AG20443 (cell line): ENCODE measurements around the gene NFATC2IP.
A peak's percentile ranks its signal among the peaks of the same experiment; 100 is the strongest.

Experiments used
- DNase-seq: peaks from one replicate; pipeline ENCODE4 v3.0.0; 2012; ENCODE audit warnings: low spot score, mixed read lengths

Gene NFATC2IP

DNA sequence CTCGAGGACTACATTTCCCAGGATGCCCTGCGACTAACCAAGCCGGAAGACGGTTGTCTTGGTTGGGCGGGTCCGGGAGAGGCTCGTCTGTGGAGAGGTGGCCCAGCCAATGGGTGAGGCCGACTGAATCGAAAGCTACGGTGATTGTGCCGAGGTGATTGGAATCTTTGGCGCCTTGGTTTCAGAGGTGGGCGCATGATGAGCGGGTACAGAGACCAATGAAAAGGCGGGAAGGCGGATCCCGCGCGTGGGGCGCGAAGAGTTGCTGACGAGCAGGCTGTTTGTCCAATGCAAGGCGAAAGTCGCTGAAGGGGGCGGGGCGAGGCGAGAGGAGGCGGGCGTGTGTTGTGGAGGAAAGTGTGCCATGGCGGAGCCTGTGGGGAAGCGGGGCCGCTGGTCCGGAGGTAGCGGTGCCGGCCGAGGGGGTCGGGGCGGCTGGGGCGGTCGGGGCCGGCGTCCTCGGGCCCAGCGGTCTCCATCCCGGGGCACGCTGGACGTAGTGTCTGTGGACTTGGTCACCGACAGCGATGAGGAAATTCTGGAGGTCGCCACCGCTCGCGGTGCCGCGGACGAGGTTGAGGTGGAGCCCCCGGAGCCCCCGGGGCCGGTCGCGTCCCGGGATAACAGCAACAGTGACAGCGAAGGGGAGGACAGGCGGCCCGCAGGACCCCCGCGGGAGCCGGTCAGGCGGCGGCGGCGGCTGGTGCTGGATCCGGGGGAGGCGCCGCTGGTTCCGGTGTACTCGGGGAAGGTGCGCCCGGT lies at the start of gene NFATC2IP:
NFATC2IP (plus strand) TSS at position 290 of the 762 bp plus-strand sequence; CDS start at position 365, 75 bp downstream.
- peak; percentile 99 for DNase-seq

DNA sequence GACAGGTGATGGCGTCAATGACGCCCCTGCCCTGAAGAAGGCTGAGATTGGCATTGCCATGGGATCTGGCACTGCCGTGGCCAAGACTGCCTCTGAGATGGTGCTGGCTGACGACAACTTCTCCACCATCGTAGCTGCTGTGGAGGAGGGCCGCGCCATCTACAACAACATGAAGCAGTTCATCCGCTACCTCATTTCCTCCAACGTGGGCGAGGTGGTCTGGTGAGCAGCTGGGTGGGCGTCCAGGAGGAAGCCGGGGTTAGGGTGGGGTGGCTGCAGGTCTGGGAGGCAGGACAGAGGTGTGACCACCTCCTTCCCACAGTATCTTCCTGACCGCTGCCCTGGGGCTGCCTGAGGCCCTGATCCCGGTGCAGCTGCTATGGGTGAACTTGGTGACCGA lies 48.9 kb upstream of the NFATC2IP start:
- no peak for DNase-seq

DNA sequence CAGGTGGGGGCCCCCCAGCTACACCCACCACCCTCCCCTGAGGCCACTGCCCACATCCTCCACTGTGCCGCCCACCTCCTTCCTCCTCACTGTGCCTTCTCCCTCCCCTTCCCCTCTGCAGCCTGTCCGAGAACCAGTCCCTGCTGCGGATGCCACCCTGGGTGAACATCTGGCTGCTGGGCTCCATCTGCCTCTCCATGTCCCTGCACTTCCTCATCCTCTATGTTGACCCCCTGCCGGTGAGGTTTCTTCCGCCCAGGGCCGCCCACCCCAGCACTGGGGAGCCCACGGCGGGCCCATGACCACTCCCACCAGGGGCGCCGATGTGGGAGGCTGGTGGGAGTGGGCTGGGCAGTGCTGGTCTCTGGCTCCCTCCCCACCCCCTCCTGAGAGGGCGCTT lies 47.8 kb upstream of the NFATC2IP start:
- no peak for DNase-seq

DNA sequence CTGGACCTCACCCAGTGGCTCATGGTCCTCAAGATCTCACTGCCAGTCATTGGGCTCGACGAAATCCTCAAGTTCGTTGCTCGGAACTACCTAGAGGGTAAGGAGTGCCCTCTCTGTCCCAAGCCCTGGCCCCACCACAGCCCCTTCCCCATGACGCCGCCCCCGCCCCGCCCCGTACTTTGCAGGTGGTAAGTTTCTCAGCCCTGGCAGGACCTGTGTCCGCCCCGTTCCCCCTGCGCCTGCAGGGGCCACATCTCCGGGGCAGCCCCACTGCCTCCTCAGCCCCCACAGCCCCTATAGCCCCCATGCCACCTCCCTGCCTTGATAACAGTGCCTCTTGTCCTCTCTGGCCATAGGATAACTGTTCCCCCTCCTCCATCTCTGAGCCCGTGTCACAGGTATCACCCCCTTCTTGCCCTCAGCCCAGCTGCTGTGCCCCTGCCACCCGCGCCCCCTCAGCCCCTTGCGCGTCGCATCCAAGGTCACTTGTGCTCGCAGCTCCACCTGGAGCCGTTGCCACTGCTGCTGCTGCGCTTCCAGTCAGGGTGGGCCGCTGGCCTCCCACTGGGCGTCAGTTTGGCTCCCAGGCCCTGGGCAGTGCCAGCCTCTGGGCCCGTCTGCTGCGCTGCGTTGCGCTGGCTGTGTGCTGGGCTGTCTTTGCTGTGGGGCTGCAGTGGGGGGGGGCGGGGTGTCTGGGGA lies 47.2 kb upstream of the NFATC2IP start:
- DNase-seq = no peak

DNA sequence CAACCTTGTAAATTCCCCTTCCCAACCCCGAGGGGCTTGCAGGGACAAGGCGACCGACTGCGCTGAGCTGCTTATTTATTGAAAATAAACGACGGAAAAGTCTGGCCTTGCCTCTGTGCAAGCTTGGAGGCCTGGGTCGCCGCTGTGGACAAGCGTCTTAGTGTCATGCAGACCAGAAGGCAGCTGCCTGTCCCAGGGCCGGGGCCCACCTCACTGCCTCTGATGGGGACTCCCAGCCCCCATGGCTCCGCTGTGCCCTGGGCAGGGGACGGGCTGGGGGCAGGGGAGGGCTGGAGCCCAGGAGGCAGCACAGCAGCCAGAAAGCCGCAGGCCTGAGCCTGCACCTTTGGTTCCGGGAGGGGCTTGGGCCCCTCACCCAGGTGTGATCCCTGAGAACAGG lies 46.4 kb upstream of the NFATC2IP start:
- DNase-seq = no peak

DNA sequence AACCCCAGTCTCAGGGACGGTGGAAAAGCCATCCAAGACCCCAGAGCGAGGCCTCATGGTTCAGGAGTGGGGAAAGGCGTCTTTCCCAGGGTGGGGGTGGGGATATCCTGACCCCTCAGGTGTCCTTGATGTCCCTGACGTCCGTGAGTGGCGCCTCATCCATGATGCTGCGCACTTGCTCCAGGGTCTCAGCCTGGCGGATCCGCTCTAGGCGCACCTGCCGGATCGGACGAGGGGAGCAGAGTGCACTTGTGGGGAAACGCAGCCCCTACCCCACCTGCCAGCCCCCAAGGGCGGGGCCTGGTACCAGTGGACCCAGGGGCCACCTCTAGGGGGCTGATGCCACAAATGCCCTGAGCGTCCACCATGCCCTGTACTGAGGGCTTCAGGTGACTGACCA lies 45.9 kb upstream of the NFATC2IP start:
- no peak for DNase-seq

DNA sequence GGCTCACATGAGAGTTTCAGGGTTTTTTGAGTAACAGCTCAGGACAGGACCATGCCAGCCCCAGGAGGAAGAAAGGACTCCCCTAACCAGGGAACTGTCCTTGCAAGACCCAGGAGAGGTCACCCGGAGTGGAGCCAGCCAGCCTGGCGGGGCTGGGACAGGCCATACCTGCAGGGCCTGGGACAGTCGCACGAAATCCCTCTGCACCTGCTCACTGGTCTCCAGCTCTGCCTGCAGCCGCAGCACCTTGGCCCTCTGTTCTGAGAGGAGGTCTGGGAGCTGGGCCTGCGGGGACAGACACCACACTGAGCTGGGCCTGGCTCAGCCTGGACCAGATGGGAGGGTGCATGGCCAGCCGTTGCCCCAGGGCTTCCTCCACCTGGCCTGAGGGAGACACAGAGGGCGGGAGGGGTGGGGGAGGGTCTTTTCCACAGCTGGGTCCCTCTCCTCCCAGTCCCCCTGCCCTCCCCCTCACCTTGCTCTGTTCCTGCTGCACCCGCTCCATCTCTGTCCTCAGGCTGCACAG lies 45.4 kb upstream of the NFATC2IP start:
- DNase-seq = no peak

DNA sequence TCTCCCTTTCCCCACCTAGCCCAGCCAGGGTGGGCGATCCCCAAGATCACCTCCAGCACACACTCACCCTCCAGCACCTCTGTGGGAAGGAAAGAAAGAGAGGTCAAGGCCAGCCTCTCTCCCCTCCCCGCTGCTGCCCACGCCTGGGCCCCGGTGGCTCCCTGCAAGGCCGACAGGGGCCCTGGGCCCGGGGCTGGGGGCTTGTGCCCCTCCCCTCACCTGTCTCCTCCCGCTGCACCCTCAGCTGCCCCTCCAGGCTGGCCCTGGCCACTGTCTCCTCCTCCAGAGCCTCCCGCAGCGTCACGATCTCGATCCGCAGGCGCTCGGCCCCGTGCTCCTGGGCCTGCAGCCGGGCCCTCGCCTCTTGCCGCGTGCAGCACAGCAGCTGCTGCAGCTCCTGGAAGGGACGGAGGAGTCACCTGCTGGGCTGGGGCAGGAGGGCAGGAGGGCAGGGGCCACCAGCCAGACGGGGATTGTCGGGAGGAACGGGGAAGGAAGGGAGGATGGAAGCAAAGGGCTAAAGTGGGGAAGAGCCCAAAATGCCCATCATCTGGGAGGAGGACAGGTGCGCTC lies 44.9 kb upstream of the NFATC2IP start:
- DNase-seq = no peak

DNA sequence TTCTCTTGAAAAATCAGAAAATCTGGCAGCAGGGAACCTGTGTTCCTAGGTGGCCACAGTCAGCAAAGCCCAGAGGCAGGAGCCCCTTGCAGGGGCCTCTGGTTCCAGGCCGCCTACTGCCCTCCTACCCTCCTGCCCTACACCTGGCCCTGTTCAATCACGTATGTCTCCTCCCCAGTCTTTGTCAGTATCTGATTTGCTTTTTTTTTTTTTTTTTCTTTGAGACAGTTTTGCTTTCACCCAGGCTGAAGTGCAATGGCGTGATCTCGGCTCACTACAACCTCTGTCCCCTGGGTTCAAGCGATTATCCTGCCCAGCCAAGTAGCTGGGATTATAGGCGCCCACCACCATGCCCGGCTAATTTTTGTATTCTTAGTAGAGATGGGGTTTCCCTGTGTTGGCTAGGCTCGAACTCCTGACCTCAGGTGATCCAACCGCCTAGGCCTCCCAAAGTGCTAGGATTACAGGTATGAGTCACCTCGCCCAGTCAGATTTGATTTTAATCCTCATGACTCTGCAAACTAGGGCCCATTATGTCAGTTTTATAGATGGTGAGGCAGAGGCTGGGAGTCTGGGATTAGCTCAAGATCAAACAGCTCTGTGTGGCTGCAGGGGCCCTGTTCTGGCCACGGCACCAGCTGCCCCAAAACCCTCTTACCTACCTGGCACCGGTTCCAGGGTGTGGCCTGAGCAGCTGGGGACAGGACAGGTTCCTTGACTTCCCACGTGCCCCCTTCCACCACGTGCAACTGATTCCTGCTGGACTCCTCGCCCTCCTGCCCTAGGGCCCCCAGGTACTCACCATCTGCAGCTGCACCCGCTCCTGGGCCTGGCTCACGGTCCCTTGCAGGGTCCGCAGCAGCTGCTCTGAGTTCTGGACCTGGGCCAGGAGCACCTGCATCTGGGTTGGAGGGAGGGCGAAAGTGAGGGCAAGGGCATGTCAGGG lies 40.4 kb upstream of the NFATC2IP start:
- DNase-seq = no peak

DNA sequence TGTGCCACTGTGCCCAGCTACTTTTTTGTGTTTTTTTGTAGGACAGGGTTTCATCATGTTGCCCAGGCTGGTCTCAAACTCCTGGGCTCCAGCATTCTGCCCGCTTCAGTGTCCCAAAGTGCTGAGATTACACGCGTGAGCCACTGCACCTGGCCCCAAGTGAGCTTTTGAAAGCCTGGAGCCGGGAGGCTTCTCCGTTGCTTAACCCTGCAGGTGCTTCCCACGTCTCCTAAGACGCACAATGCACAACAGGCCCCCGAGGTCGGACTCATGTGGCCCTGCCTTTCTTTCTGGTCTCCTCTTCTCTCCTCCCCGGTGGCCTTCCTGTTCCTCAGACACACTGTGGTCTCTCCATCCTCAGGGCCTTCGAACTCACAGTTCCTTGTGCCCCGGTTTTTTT lies 38.2 kb upstream of the NFATC2IP start:
- DNase-seq = no peak

DNA sequence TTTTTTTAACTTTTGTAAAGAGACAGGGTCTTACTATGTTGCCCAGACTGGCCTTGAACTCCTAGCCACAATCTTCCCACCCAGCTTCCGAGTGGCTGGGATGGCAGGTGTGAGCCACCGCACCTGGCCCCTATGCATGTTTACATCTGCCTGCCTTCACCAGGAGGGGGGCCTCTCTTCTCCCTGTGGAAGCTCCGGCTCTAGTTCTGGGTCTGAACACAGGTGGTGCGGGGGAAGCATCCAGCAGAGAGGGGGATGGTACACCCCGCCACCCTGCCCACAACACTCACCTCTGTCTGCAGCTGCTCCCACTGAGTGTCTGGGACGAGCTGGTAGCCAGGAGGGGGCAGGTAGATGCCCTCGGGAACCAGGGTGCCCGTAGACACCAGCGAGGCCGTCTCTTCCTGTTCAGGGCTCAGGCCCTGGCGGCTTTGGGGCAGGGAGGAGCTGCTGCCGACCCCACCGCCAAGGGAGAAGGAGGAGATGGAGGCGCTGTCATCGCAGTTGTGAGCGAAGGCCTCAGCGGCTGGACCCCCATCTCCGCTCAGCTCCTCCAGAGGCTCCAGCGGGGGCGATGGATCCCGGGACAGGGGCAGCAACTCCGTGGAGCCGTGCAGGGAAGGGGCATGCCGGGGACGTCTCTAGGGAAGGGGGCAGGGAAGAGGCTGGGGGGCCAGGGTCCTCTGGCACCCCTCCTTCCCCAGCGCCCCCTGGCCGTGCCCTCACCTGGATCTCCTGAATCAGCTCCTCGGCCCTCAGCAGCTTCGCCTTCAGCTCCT lies 36.6 kb upstream of the NFATC2IP start:
- DNase-seq = no peak

DNA sequence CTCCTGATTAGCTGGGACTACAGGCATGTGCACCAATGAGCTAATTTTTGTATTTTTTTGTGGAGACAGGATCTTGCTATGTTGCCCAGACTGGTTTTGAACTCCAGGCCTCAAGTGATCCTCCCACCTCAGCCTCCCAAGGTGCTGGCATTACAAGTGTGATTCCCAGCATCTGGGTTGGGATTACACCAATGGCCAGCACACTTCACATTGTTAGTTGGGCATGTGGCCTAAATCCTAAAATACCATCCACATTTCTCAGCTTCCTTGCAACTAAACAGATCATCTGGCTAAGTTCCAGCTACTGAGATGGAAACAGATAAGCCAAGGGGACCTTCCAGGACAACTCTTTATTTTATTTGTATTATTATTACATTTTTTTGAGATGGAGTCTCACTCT lies 35.6 kb upstream of the NFATC2IP start:
- peak; percentile 38 for DNase-seq

DNA sequence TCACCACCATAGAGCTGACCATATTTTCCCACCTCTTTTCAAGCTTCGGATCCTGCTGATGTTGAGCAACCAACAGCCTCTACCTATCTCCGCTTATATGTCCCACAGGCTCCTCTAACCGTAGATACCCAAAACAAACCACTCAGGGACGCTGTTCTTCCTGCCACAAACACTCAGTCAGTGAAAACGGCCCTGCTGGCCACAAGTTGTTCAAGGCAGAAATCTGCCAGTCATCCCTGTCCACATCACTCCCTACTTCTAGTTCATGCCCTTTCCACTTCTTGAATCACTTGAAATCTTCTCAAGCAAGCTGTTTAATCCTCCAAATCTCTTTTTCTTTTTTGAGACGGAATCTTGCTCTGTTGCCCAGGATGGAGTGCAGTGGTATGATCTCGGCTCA lies 33.6 kb upstream of the NFATC2IP start:
- DNase-seq = no peak

DNA sequence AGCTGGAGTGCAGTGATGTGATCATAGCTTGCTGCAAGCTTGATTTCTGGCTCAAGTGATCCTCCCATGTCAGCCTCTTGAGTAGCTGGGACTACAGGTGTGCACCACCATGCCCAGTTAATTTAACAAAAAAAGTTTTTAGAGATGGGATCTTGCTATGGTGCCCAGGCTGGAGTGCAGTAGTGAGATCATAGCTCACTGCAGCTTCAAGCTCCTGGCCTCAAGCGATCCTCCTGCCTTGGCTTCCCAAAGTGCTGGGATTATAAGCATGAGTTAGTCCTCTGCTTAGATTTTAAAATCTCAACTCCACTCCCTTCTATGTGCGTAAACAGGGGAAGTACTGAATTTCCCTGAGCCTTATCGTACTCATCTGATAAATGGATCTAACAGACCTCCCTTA lies 32.0 kb upstream of the NFATC2IP start:
- no peak for DNase-seq

DNA sequence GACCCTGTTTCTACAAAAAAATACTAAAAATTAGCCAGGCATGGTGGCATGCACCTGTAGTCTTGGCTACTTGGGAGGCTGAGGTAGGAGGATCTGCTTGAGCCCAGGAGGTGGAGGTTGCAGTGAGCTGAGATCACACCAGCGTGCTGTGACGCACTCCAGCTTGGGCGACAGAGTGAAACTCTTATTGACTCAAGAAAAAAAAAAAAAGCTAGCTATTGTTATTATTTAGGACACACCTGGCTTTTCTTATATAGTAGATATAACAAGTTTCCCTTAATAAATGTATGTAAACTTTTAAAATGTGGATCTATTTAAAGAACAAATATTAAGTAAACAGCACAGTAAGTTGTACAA lies 27.5 kb upstream of the NFATC2IP start:
- DNase-seq = no peak

DNA sequence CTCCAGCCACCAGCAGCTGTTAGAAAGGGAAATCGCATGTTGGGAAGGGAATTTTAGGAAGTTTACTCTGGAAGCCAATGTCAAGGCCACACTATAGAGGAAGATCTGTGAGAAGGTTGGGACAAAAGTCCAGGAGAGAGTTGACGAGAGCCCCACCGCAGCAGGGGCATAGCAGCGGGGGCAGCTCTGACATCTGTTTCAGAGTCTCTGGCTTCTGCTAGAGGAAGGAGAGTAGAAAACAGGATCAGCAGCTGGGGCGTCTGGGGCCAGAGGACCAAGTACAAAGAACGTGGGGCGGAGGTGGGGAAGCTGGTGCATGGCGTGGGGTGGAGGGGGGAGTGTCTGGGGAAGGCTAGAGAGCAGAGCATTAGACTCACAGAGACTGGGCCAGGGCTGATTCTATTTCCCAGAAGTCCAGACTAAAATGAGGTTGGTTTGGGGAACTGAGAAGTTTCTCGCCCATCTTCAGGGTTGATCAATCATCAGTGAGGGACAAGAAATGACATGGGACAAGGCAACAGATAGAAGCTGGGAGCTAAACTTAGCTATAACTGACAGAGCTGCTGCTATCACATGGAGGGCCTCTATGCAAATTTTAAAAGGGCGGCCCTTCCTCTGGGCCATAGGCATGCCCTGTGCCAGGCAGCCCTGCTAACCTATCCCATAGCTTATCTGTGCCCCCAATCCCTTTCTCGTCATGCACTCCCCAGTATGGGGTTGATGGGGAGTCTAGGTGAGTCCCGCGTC lies 26.9 kb upstream of the NFATC2IP start:
- DNase-seq = no peak

DNA sequence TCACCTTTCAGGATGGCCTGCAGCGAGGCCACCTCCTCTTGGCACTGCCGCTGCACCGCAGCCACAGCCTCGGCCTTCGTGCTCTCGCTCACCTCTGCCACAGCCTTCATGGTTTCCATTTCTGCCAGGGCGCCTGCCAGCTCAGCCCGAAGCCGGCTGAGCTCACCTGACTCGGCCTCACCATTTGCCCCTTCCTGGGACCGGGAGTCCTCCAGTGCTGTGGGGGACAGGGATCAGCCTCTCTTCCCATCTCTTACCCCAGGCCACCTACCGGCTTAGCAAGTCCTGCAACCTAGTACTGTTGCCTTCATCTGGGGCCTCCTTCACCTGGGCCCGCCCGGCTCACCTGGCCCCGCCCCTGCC lies 26.4 kb upstream of the NFATC2IP start:
- no peak for DNase-seq

DNA sequence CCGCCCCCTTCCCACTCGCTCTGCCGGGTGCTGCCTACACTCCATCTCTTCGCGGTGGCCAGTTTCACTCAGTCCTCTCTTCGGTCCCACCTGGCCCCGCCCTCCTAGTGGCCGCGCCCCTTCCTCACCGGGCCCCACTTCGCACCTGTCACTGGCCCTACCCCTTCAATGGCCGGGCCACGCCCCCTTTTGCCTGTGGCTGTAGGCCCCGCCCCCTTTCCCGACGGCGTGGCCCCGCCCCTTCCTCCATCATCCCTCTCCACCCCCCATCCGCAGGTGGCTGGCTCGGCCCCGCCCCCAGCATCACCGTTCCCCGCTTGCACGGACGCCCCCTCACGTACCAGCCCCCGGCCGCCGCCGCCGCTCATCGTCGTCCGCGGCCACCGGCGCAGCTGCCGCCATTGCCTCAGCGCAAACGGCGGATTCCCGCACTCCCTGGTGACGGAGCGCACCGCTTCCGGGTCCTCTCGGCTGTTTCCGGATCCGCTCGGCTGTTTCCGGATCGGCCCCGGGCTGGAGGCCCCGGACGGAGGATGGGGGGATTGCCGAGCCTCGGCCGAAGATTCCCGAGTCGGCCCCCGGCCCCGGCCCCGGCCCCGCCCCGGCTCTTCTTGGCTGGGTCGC lies 25.9 kb upstream of the NFATC2IP start, which contains the start of gene RABEP2:
RABEP2 (minus strand) TSS at position 477 of the 624 bp plus-strand sequence; CDS start at position 402, 75 bp downstream.
- DNase-seq = peak; percentile 99

DNA sequence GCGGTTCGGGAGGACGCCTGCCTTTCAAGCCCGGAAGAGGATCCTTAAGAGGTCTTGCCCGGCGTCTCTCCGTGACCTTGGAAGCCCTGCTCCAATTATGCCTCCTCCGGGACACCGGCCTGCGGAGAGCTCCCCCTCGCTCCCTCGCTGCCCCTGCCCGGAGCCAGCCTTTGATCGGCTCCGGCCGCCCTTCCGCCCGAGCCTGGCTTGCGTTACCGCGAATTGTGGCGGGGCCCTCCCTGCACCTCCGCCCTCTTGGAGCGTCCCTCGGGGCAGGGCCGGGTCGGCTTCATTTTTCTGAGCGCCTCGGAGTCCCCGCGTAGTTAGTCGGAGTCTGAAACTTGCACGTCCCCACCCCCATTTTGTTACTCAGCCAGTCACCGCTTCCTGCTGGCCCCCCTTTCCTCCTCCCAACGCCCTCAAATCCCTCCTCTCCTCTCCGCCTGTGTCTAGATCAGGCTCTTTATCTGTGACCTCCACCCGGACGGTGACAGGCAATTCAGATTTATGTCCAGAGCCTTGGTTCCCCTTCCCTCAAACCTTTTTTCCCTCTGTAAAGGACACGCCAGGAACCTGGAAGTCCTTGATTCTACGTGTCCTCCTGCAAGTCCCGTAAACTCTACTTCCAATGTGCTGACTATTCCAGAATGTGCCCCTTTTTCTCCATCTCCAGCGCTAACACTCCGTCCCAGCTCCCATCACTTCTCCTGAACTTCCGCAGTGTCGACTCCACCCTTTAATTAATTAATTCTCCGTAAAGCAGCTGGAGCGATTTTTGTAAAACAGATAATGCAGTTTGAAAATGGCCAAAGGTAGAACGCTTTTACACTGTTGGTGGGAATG lies 25.1 kb upstream of the NFATC2IP start:
- DNase-seq = peak; percentile 80
